DOHH2 (cell line): Measurements from ENCODE around the gene C17orf107.
"Not testable (repeated sequence)": the region's sequence is repeated elsewhere in the genome, so short reads cannot be mapped to it uniquely, and the experiment has no call there.

Experiments
- EZH2phosphoT487 ChIP-seq: fragments of 200-600 bp; sonication (generic); IDR thresholded peaks from 2 replicates; pipeline ENCODE4 v1.6.1; 2017; ENCODE audit warnings: borderline replicate concordance, mild to moderate bottlenecking, antibody characterized with exemption, low read length, moderate library complexity, mixed read lengths
- TF ChIP-seq, protein P1 (sequence below): fragments of 200-600 bp; sonication (generic); IDR thresholded peaks from one replicate; pipeline ENCODE4 v1.5.1; 2014; ENCODE audit warnings: antibody characterized with exemption, mild to moderate bottlenecking, low read depth, low read length; ENCODE audit not compliant: poor library complexity, severe bottlenecking

- TF ChIP-seq, protein P1, sequence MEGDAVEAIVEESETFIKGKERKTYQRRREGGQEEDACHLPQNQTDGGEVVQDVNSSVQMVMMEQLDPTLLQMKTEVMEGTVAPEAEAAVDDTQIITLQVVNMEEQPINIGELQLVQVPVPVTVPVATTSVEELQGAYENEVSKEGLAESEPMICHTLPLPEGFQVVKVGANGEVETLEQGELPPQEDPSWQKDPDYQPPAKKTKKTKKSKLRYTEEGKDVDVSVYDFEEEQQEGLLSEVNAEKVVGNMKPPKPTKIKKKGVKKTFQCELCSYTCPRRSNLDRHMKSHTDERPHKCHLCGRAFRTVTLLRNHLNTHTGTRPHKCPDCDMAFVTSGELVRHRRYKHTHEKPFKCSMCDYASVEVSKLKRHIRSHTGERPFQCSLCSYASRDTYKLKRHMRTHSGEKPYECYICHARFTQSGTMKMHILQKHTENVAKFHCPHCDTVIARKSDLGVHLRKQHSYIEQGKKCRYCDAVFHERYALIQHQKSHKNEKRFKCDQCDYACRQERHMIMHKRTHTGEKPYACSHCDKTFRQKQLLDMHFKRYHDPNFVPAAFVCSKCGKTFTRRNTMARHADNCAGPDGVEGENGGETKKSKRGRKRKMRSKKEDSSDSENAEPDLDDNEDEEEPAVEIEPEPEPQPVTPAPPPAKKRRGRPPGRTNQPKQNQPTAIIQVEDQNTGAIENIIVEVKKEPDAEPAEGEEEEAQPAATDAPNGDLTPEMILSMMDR = not testable (repeated sequence)
- not testable (repeated sequence) for TF ChIP-seq EZH2phosphoT487
Measured at GRCh38 chr17:4867535-4867934, 31.8 kb upstream of the C17orf107 start.
